Dedifferentiated amniotic fluid mesenchymal stem cell (primary cell): ENCODE data around the gene FARS2.

Experiments
- DNase-seq: peaks from one replicate; pipeline ENCODE4 v3.0.0-alpha.2; 2016; ENCODE audit errors: extremely low spot score

Gene FARS2

DNA sequence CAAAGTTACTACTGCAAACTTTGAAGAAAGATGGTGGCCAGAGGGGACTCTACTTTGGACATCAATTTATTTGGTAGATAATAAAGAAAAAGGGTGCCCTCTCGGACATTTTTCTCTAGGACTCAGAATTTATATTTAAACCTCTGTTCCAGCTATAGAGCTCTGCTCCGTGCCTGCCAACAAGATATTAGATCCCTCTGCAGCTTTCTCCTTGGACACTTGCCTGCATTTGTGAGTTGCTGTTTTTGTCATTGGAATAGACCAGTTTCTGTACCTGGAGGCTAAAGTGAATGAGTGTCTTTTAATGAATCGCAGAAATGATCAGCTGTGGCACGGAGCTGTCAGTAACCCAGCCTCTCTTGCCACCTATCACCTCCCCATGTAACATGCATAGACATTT, 491.9 kb downstream of the FARS2 start:
- no peak for DNase-seq

DNA sequence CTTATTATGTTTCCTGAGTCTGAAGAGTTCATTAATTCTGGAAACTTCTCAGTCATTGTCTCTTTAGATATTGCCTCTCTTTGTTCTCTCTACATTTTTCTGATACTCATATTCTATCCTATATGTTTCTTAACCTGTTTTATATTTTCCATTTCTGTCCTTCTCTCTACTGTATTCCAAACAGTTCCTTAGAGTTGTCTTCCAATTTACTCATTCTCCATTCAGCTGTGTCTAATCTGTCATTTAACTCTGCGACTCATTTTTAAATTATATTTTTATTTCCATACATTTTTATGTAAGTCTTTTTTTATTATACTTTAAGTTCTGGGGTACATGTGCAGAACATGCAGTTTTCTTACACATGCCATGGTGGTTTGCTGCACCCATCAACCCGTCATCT, 493.6 kb downstream of the FARS2 start:
- DNase-seq: no peak

DNA sequence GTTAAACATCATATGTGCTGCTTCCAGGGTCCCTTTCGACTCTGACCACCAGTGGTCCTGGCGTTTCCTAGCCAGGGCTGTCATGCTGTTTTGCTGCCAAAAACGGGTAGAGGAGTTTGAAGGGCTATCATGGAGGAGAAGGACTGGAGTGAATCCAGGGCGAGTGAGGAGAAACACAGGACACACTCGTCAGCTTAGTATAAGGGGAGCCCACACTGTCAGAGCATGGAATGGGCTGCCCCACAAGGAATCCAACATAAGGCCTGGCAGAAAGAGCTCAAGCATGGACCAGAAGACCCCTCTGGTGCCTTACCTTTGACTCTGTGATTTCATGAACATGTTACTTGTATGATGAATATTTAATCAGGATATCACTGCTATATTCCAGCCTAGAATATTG, 498.3 kb downstream of the FARS2 start:
- no peak for DNase-seq

DNA sequence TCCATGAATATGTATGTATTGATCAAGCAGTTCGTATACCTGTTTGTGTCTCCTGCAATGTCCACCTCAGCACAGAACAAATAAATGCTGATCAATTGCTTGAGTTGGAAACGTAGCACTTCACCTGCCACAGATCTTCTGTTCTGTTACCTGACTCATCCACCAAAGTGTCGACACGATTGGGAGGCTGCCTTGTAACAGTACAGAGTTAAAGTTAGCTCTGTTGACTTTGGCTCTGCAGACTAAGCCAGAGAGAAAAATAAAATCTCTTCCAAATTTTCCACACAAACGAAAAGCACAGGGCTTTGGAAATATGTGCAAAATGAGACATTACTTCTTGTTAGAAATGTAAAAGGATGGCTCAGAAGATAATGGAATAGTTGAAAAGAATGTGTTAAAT, 500.1 kb downstream of the FARS2 start:
- DNase-seq: no peak

DNA sequence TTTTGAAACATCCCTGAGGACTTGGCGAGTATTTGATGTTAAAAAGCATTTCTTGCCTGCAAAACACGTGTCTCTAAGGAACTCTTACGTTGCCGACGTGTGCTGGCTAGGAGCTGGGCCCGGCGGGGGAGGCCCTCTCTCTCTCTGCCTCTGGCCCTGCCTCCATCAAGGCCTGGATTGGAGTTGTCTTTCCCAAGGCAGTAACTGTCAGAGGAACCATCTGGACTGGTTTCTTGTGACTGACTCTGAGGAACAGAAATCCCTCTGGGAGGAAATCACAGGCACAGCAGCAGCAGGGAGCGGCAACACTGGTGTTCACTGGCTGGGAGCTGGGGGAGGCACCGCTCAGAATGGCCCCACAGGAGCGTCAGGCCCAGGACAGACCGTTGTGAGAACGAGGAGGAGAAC, 501.3 kb downstream of the FARS2 start:
- no peak for DNase-seq

DNA sequence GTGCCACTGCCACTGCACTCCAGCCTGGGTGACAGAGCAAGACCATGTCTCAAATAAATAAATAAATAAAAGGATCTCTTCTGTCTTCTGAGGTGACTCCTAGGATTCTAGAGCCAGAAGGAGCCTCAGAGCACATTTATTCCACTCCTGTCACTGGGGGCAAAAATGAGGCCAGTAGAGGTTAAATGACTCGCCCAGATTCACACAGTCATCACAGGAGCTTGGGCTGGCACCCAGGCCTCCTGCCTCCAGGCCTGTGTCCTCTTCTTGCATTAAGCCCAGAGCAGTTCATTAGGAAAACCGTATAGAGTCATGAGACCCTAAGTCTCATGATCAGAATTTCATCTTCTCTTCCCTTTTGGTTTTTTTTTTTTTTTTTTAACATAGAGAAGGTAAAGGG, 502.1 kb downstream of the FARS2 start:
- no peak for DNase-seq

DNA sequence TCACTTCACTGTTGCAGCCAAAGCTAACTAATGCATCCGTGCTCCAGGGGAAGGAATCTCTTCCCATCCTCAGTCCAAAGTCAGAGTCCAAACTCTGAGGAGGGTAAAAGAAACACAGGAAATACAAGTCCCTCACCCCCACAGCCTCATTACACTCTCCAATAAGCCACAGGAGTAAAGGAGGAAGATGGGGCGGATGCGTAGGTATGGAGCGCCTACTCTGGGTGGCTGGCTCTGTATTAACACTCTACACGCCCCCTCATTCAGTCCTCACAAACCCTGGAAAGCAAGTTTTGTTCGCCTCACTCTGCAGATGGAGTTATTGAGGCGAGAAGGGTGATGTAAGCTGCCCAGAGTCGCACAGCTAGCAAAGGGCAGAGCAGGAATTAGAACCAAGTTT, 502.6 kb downstream of the FARS2 start:
- no peak for DNase-seq

DNA sequence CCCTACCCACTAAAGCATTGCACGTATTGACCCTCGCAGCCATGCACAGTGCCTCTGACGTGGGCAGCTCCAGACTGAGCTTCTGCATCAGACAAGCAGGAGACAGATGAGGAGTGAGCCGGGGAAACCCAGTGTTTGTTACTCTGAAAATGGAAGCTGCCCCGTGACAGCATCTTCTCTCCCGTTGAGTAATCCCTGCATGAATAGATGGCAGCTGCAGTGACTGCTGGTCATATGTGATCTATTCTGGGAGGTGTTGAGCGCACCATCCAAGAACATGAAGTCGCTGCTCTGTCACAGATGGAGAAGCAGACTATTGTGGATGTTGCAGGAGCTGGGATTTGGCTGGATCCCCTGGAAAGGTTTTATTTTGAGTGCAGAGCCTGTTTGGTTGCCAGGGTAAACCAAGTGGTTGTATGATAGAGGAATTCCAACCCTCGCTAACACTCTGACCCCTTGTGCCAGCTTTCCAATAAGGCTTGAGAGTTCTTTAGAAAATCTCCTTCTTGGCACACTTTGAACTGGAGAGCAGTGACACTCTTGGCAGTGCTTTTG, 503.2 kb downstream of the FARS2 start:
- no peak for DNase-seq

DNA sequence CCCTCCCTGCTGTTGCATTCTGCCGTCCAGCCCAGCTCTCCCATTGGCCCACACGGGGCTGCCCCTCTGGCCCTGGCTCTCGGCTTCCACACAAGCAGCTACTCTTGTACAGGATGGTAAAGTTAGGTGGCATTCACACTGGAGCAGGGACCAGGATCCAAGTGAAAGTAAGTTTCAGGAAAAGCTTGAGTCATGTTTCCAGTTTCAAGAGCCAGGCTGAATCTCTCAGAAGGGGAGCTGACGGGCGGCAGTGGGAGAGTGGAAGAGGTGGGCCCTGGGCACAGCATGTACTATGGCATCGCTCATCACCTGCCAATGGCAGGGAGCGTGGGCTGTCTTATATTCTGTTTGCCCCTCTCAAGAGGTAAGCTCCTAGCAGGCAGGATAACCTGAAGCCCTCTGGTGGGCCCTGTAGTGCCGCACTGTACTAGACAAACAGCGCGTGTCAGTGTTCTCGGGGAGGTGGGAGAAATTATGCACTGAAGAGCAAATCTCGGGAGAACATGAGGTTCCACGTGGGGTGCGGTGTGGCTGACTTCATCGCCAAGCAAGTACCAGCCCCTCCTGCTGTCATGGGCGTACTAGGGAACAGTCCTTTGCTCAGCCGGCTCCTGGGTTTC, 503.9 kb downstream of the FARS2 start:
- no peak for DNase-seq

DNA sequence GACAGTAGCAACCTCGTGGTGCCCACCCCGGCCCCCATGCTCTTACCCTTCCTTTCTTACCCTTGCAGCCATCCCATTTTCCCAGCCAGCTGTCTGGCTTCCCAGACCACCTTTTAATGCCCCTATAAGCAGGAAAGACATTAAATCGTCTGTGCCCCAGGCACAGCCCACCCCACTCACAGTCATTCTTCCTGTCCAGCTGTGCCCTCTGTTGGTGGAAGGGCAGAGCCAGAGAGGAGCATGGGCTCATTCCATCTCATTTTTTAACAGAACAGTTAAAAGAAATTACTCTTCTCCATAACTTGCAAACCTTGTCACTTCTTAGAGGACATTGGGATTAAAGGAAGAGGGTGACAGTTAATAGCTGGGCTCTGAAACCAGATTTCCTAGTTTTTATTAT, 504.9 kb downstream of the FARS2 start:
- no peak for DNase-seq

DNA sequence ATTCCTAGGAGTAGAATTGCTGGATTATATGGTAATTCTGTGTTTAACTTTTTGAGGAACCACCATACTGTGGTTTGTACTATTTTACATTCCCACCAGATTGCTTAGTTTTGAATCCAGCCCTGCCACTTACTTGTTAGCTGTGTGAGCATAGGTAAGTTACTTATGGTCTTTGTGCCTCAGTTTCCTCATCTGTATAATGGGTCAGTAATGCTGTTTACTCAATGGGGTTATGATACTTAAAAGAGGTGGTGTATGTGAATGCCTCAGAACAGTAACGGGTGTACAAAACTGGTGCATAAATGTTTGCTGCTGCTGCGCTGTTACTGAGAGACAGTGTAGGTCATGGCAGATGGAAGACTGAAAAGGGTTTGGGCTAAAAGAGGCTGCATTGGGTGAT, 506.2 kb downstream of the FARS2 start:
- DNase-seq: no peak

DNA sequence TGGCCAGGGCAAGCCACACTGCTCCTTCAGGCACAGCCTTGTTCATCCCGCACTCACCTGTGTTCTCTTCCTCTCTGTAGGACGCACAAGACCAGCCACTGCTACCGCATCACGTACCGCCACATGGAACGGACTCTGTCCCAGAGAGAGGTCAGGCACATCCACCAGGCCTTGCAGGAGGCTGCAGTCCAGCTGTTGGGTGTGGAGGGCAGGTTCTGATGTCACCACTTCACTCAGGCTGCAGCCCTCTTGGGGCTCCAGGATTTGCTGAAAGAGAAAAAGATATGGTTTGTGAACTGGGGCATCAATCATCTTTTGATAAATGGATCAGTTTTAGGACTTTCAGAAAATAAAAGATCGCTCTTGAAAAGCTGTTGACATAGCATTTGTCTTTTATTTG, 509.9 kb downstream of the FARS2 start:
- DNase-seq: no peak

DNA sequence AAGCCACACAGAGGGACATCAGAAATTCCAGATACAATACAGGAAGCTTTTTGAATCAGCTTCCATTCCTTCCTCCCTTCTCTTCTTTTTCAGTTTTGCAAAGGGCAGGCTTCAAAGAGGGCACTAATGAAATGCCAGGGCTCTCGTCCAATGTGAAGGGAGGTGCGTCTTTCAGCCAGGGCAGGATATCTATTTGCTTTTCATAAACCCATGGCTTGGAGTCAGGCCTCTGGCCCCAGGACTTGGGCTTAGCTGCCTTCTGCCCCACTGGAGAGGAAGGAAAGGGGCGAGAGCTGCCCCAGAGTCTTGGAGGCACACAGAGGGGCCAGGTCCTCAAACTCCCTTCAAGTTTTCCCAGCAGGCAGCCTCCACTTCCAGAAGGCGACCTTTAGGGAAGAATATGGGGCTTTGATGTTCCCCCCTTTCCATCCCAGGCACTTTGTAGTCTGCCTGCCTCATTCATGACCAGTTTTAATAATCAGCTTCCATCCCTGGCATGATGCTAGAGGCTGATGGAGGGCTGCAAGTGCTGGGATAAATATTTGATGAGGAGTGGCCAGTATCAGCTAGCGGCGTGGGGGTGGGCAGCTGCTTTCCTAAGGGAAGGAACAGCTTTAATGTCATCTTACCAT, 510.6 kb downstream of the FARS2 start:
- no peak for DNase-seq

DNA sequence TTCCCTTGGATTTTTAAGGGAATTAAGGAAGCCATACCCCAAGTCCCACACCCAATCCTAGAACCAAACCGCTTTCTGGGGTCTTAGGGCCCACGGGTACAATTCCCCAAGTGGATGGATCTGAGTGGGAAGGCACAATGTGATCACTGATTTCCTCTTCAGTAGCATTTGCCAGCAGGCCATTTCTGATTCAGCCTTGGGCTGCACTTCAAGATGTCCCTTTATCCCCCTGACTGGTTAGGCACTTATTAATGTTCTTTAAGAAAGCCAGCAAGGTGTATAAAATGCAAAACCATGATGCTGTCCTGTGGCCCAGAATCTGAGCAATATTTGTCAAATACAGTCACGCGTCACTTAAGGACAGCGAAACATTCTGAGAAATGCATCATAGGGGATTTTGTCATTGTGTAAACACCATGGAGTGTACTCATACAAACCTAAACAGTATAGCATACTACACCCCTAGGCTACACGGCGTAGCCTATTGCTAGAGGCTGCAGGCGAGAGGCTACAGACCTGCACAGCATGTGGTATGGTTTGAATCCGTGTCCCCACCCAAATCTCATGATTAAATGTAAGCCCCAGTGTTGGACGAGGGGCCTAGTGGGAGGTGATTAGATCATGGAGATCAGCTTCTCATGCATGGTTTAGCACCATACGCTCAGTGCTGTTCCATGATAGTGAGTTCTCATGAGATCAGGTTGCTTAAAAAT, 511.3 kb downstream of the FARS2 start:
- no peak for DNase-seq

DNA sequence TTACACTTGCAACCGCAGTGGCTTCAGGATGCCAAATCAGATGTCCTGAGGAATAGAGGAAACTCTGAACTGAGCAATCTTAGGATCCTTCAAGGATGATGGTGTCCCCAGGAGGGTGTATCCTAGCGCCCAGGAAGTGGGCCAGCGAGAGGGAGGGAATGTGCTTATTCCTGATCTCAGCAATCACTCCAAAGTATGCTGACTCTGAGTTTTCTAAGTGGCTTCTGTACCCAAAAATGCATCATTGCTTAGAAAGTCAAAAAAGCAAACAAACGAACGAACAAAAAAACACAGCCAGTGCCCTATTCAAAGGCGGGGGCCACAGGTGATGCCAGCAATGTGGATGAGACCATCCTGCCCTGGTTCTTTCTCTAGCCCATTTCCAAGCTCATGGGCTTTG, 514.8 kb downstream of the FARS2 start:
- no peak for DNase-seq

DNA sequence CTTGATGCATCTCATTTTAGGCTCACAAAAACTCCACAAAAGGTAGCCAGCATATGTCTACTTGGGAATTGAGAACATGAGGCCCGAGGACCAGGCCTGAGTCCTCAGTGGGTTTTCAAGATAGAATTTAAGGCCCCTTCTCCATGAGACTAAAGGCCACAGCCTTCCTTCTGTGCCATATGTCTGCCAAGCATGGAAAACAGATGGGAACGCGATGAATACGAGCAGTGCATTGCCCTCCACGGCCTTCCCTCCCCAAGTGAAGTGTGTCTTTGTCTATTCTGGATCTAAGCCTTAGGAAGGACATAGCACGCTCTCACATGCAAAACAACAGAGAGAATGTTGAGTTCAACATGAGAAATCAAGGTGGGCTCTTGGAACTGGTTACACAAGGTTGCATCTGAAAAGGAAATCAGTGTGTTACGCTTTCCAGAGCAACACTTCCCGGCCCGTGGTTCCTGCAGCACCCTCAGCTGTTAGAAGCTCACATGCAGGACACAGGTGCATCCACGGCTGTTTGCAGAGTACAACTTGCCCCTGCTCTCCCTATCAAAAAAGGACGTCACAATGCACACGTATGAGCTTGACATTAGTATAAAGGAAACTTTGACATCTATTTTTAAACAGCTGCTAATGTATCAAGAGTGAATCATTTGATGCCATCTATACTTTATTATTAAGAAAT, 515.5 kb downstream of the FARS2 start:
- no peak for DNase-seq

DNA sequence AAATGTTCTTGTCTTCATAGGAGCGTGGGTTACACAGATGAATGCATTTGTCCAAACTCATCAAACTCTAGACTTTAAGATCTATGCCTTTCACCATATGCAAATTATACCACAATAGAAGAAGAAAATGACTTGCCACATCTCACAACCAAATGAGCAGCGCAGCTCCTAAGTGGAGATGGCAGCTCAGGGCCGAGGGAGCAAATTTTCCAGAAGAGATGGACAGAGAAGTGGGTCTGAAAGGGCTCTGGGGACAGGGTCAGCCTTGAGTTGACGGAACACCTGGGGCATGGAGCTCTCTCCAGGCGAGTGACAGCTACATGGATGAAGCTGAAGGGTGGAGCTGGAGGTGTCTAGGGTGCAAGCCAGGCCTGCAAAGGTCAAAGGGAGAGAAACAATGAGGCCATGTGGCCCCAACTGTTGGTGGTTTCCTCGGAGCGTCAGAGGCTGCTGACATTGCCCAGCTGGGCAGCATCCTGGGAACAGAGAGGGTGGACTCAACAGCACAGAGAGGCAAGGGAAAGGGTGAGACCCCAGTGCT, 517.1 kb downstream of the FARS2 start:
- DNase-seq: no peak

DNA sequence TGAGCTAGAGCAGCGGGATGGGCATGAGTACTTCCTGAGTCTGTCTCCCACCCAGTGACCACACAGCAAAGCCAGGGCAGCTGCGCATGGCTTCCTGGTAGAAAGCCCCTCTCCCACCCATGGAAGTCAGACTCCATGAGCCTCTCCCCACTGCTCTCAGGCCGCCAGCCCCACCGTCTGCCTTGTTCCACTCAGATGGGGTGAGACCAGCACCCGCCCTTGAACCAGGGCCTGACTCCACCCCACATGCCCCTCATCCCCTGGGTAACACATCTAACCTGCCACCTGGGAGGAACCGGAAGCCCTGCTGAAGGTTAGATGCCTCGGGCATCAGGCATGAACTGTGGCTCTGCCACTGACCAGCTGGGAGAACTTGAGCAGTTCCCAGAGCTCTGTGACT, 517.6 kb downstream of the FARS2 start:
- no peak for DNase-seq

DNA sequence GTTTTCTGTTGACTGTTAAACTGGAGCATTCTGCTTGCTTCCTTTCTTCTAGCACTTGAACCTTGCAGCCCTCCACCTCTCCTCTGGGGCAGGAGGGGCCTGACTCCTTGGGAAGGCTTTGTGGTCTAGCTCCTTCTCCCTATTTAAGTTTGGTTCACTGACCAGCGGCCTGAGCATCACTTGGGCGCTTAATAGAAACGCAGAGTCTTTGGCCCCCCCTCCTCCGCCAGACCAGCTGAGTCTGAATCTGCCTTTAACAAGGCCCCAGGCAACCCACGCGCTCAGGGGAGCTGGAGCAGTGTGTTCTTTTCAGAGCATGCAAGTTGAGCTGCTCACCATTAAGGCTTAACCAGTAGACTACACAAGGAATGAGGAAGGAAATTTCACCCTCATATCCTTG, 519.7 kb downstream of the FARS2 start:
- no peak for DNase-seq

DNA sequence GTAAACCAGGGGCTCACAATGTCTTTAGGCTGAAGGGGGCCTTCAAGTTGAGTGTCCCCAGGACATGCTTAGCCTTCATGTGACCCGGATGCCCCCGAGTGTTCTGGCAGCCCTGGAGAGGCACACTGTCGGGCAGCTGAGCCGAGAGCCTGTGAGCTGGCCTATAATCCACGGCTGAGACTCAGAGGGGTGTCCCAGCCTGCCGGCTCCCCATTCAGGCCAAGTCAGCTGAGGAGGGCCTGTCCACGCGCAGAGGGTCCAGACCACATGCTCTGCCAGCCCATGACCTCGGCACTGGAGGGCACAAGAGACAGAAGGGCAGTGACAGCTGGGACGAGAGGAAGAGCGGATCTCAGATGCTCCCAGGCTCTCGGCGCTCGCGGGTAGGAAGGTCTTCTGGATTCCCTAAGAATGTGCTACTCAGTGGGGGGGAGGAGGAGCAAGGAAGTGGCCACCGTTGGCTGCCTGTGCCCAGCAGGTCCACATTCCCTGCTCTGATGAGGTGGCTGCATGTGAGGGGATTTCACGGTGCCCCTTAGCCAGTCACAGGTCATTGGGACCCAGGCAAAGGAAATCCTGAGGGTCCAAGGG, 520.7 kb downstream of the FARS2 start:
- no peak for DNase-seq

DNA sequence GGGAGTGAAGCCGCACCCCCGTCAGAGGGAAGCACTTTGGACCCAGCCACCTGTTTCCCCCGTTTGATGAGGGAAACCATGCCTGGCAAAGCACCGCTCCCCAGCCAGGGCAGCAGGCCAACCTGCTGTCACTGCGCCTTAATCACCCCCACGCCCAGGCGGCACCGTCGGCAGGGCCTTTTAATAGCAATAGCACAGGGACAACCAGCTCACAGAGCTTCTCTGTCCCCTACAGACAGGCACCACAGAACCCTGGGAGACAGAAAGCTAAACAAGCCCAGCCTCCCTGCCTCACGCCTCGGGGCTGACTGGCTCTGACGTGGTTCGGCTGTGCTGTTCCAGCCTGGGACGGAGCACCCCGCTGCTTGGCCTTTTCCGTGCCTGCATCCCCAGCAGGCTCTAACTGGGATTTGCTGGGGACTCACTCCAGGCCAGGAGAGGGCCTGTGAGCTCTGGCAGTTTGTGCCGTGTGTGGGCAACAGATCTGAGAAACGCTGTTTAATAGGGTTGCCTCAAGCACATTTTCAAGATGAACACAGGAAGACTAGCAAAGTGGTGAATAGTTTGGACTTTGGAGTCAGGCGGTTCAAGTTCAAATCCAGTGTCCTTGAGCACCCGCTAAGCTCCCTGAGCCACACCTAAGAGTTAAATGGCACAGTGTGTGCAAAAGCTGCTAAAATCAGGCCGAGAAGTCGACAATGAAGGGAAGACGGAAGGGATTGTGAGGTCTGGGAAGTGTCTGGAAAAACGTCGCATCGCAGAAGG, 521.7 kb downstream of the FARS2 start:
- DNase-seq: no peak
